GM04503 (cell line): ENCODE data around the gene FAF1.
A peak's percentile ranks its signal among the peaks of the same experiment; 100 is the strongest.

Experiments used
- DNase-seq: peaks from one replicate; pipeline ENCODE4 v3.0.0-alpha.2; 2012; ENCODE audit warnings: low read depth

Gene FAF1

GRCh38 chr1:50701706-50702317, 258.3 kb downstream of the FAF1 start:
- DNase-seq: no peak

GRCh38 chr1:50700621-50701020, 259.4 kb downstream of the FAF1 start:
- no peak for DNase-seq

- no peak for DNase-seq
These were observed 259.9 kb downstream of the FAF1 start for GRCh38 chr1:50700214-50700613.

- DNase-seq: no peak
These were observed 260.3 kb downstream of the FAF1 start for GRCh38 chr1:50699795-50700194.

- DNase-seq: no peak
These were observed 262.3 kb downstream of the FAF1 start for GRCh38 chr1:50697440-50698421.

- DNase-seq: no peak
These were observed 266.2 kb downstream of the FAF1 start for GRCh38 chr1:50693829-50694228.

- DNase-seq: no peak
These were observed 275.9 kb downstream of the FAF1 start for GRCh38 chr1:50684185-50684584.

GRCh38 chr1:50681931-50682330, 278.1 kb downstream of the FAF1 start:
- no peak for DNase-seq

GRCh38 chr1:50667710-50668356, 292.2 kb downstream of the FAF1 start:
- no peak for DNase-seq

GRCh38 chr1:50667272-50667671, 292.8 kb downstream of the FAF1 start:
- DNase-seq: no peak

- DNase-seq: no peak
These were observed 293.2 kb downstream of the FAF1 start for GRCh38 chr1:50666849-50667248.

GRCh38 chr1:50665413-50665812, 294.7 kb downstream of the FAF1 start:
- no peak for DNase-seq

- no peak for DNase-seq
These were observed 298.4 kb downstream of the FAF1 start for GRCh38 chr1:50661626-50662025.

- no peak for DNase-seq
These were observed 300.9 kb downstream of the FAF1 start for GRCh38 chr1:50659107-50659662.

GRCh38 chr1:50658459-50659076, 301.5 kb downstream of the FAF1 start:
- DNase-seq: peak; percentile 55

- no peak for DNase-seq
These were observed 303.1 kb downstream of the FAF1 start for GRCh38 chr1:50656931-50657330.

- no peak for DNase-seq
These were observed 308.4 kb downstream of the FAF1 start for GRCh38 chr1:50651476-50652263.

- DNase-seq: no peak
These were observed 313.5 kb downstream of the FAF1 start for GRCh38 chr1:50646526-50646925.

GRCh38 chr1:50645139-50645538, 314.9 kb downstream of the FAF1 start:
- DNase-seq: no peak

GRCh38 chr1:50644447-50645105, 315.5 kb downstream of the FAF1 start:
- no peak for DNase-seq

- DNase-seq: no peak
These were observed 322.6 kb downstream of the FAF1 start for GRCh38 chr1:50637460-50637859.
